Pancreas (tissue), 10 donors: ENCODE measurements around the gene SSTR5. TPM values are rescaled to one million over a fixed set of nuclear protein-coding genes. Genes with fewer than 3 reads are reported as not detected.

ENCODE experiments used
- ATAC-seq, 4 donors: fragments of 200-7000 bp; cut with Tn5 transposase; one replicate each; pipeline versions ENCODE4 v1.8.0 to v1.9.1; 2020; ENCODE audit warnings: mild to moderate bottlenecking in 4 of 4, moderate library complexity in 4 of 4
- DNase-seq, 6 donors: peaks; one replicate each; pipeline ENCODE4 v3.0.0-alpha.2; 2020
- FAIRE-seq: peaks from 2 replicates; lab custom pipeline; 2012; peaks lifted over from hg19 to GRCh38; lab: Jason Lieb, UNC
- H3K27ac ChIP-seq, 4 donors: fragments of 200-600 bp; sonication (generic); 1 replicate in 3 of 4; 2 replicates in 1 of 4; pipeline versions ENCODE4 v1.5.0 to v1.8.0; 2020
- H3K27me3 ChIP-seq, 4 donors: fragments of 200-600 bp; one replicate each; pipeline ENCODE4 v1.8.0; 2021
- H3K36me3 ChIP-seq, 3 donors: fragments of 200-600 bp; sonication (generic) in 1 of 3; one replicate each; pipeline versions ENCODE4 v1.5.0 to v1.8.0; 2020 to 2021
- H3K4me1 ChIP-seq, 3 donors: fragments of 200-600 bp; one replicate each; pipeline ENCODE4 v1.8.0; 2021
- H3K4me3 ChIP-seq, 4 donors: fragments of 200-600 bp; sonication (generic) in 2 of 4; one replicate each; pipeline versions ENCODE4 v1.5.0 to v1.8.0; 2020 to 2021
- H3K9me3 ChIP-seq, 4 donors: fragments of 200-600 bp; one replicate each; pipeline ENCODE4 v1.8.0; 2021
- WGBS, 2 donors: extraction: QIAGEN DNeasy Blood & Tissue Kit; methylation state at CpG; one replicate each; pipeline ENCODE4 v1.1.7; 2013; 5-methylcytosine and 5-hydroxymethylcytosine counted together
- intact Hi-C, 3 donors: fragments of 100-400 bp; cut with DNase I; formaldehyde crosslinking; loops; one replicate each; pipeline versions ENCODE4 v1.11.1 to v1.14.2; 2022
- polyA plus RNA-seq, 2 donors: library from polyadenylated mRNA; stranded (reverse); fragments of 200-250 nt; gene quantifications; one replicate each; pipeline ENCODE4 v1.2.3, GENCODE V29; 2013
- total RNA-seq, 6 donors: library from RNA; stranded (reverse); fragmentation: NEBNext Ultra II Directional in 4 of 6; extraction: Animal tissue kit (Norgen Biotek cat#: 25700) in 4 of 6; gene quantifications; one replicate each; pipeline versions ENCODE4 v1.2.1 to v1.2.4, GENCODE V29; 2021 to 2023
- TF ChIP-seq, protein P1 (sequence below), 4 donors: fragments of 200-600 bp; sonication (generic) in 3 of 4; IDR thresholded peaks; one replicate each; pipeline versions ENCODE4 v1.5.0 to v1.8.0; 2021; ENCODE audit warnings: antibody characterized with exemption in 4 of 4
- donor health status: healthy with polysubstance abuse.
- donor health status: DM: no; HTN: no; CAD: no; lungs with moderate emphysema.
- donor health status: DM: no; HTN: no; CAD: no.
- donor health status: control.
- donor health status: control.
- donor health status: Bipolar disorder and iron deficiency.
- donor health status: DM: yes; HTN: yes; CAD: no.
- donor health status: DM: no; HTN: no; CAD: no.
- donor health status: DM: no; HTN: no; CAD: no.
- donor health status: DM: yes; HTN: yes; CAD: no.

Gene SSTR5
- total and polyA plus RNA-seq, 8 donors: 0.12 to 1.2 (median 0.32) TPM; not detected in 1

DNA sequence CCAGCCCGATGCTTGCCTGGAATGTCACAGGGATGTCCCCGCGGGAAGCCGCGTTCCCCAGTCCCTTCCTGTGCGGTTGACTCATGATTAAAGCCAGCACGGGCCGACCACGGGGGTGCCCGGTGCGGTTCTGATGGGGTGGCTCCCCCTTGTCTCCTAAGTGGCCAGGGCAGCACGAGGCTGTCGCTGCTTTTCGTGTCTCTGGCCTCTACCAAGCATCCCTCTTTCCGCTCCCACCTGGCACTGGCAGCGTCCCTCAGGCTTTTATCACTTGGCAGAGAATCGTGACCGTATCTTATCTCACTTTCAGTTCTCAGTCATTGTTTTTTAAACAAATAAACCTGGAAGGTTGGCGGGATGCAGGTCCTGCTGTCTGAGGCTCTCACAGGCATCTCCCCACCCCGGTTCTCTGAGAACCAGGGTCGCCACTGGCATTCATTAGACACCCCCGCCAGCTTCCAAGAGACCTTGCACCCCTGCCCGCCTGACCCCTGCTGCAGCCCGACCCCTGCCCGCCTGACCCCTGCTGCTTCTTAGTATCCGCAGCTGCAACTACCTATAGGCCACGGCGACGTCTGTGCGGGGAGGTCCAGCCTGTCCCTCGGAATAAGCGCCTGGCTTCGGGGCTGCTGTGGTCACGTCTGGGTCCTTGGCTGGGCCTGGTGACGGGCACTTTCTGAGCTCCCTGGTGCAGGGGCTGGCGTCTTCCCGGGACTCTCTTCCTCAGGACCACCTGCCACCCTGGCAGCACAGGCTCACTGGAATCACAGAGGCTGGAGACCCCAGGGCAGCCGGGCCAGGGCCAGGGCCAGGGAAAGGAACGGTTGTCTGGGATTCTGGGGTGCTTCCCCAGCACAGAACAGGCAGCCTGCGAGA lies 16.0 kb downstream of the SSTR5 start:
- Histone ChIP-seq H3K4me1 (peaks cover 0 to 4% (median 3%) of the 10 kb centered on the region in 3 donors), H3K27ac (no peak overlapping the region), H3K36me3 (no peaks in the 10 kb centered on the region), H3K4me3 (no peak overlapping the region), H3K9me3 (no peaks in the 10 kb centered on the region), H3K27me3 (peaks cover 0 to 50% (median 10%) of the 10 kb centered on the region in 4 donors)
- ATAC-seq: peak in 2 of 4 donors; percentile 11 to 28
- intact Hi-C loops: no loop called here
- no peak for DNase-seq
- no peak for FAIRE-seq
- TF ChIP-seq, protein P1, sequence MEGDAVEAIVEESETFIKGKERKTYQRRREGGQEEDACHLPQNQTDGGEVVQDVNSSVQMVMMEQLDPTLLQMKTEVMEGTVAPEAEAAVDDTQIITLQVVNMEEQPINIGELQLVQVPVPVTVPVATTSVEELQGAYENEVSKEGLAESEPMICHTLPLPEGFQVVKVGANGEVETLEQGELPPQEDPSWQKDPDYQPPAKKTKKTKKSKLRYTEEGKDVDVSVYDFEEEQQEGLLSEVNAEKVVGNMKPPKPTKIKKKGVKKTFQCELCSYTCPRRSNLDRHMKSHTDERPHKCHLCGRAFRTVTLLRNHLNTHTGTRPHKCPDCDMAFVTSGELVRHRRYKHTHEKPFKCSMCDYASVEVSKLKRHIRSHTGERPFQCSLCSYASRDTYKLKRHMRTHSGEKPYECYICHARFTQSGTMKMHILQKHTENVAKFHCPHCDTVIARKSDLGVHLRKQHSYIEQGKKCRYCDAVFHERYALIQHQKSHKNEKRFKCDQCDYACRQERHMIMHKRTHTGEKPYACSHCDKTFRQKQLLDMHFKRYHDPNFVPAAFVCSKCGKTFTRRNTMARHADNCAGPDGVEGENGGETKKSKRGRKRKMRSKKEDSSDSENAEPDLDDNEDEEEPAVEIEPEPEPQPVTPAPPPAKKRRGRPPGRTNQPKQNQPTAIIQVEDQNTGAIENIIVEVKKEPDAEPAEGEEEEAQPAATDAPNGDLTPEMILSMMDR (IDR thresholded peaks at IDR 0.05): no peak
- 28 to 31% methylated on average over 37 to 40 of the region's 40 CpGs for WGBS, 2 donors

DNA sequence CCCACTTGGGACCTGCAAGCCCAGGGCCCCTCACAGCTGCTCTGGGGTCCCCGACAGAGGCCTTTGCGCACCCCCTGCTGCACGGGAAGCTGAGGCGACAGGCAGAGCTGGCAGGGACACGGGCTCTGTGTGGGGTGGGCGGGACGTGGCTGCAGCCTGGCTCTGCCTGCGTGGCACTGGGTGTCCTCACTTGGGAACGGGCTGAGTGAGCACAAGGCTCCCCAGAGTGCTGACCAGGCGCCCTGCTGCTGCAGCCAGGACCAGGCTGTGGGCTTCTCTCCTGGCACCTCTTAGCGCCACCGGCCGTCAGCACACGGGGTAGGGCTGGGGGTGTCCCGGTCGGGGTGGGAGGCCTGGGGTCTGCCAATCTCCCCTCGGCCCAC lies 16.9 kb downstream of the SSTR5 start:
- ATAC-seq (peak; percentile 36 to 64 (median 59)), FAIRE-seq (no peak), DNase-seq (no peak)
- peaks cover 0 to 43% (median 10%) of the 10 kb centered on the region in 4 donors for H3K27me3 ChIP-seq
- WGBS, 2 donors: 23 to 24% methylated on average over 14 to 17 of the region's 17 CpGs
- intact Hi-C loops: no loop called here
- no peak overlapping the region for H3K27ac ChIP-seq
- TF ChIP-seq, protein P1 (IDR thresholded peaks at IDR 0.05): no peak
- no peaks in the 10 kb centered on the region for H3K36me3 ChIP-seq
- H3K4me1 ChIP-seq: peaks cover 0 to 4% (median 3%) of the 10 kb centered on the region in 3 donors
- H3K9me3 ChIP-seq: no peaks in the 10 kb centered on the region
- peak overlapping the region in 1 of 4 donors; percentile 11 for H3K4me3 ChIP-seq

- peak overlapping the region in 2 of 4 donors; percentile 5 to 11 for H3K4me3 ChIP-seq
- FAIRE-seq (no peak), DNase-seq (peak in 4 of 6 donors; percentile 42 to 80 (median 66)), ATAC-seq (peak; percentile 59 to 90 (median 81))
- TF ChIP-seq, protein P1 (IDR thresholded peaks at IDR 0.05): no peak
- peaks cover 0 to 4% (median 3%) of the 10 kb centered on the region in 3 donors for H3K4me1 ChIP-seq
- WGBS, 2 donors: 18 to 19% methylated on average over 30 to 38 of the region's 38 CpGs
- H3K27ac ChIP-seq: no peak overlapping the region
- intact Hi-C loops: no loop called here
- H3K9me3 ChIP-seq: no peaks in the 10 kb centered on the region
- peaks cover 0 to 40% (median 8%) of the 10 kb centered on the region in 4 donors for H3K27me3 ChIP-seq
- no peaks in the 10 kb centered on the region for H3K36me3 ChIP-seq
Measured at GRCh38 chr16:1089822-1090619, 17.5 kb downstream of the SSTR5 start.

GRCh38 chr16:1090620-1091587 lies 18.4 kb downstream of the SSTR5 start:
- Histone ChIP-seq H3K9me3 (no peaks in the 10 kb centered on the region), H3K36me3 (no peaks in the 10 kb centered on the region), H3K4me1 (peaks cover 0 to 4% (median 3%) of the 10 kb centered on the region in 3 donors), H3K4me3 (no peak overlapping the region), H3K27me3 (peaks cover 0 to 38% (median 6%) of the 10 kb centered on the region in 4 donors), H3K27ac (no peak overlapping the region)
- no peak for DNase-seq
- no peak for FAIRE-seq
- intact Hi-C loops: no loop called here
- WGBS, 2 donors: 27 to 29% methylated on average over 26 to 27 of the region's 27 CpGs
- TF ChIP-seq, protein P1 (IDR thresholded peaks at IDR 0.05): no peak
- peak in 2 of 4 donors; percentile 36 to 40 for ATAC-seq
